H1 (cell line): ENCODE data around the gene AFG1L. TPM values are rescaled to one million over a fixed set of nuclear protein-coding genes. Genes with fewer than 3 reads are reported as not detected.

Experiments used
- CTCF ChIA-PET: fragments of 300-600 bp; sonication (Branson Sonifier 250); formaldehyde crosslinking; loops from one replicate; lab custom pipeline; 2021; ENCODE audit not compliant: partially characterized antibody; lab: Charles Lee
- POLR2A ChIA-PET: fragments of 300-600 bp; sonication (Branson Sonifier 250); formaldehyde crosslinking; loops from one replicate; lab custom pipeline; 2021; ENCODE audit warnings: inconsistent platforms; ENCODE audit not compliant: partially characterized antibody; lab: Charles Lee
- DNase-seq, 2 experiments: peaks; one replicate each; pipeline versions ENCODE4 v3.0.0 to v3.0.0-alpha.2; 2010 to 2022; ENCODE audit warnings: low spot score in 2 of 2, low read depth in 1 of 2, mixed read lengths in 1 of 2
- FAIRE-seq: peaks from 2 replicates; lab custom pipeline; 2011; peaks lifted over from hg19 to GRCh38; lab: Jason Lieb, UNC
- H2AFZ ChIP-seq: 2 replicates; pipeline ENCODE4 v1.8.1; 2012; ENCODE audit warnings: low read length, inconsistent platforms
- H2AK5ac ChIP-seq: 2 replicates; pipeline ENCODE4 v1.6.1; 2013; ENCODE audit warnings: low read depth, low read length
- H2BK120ac ChIP-seq: replicated peaks from 2 replicates; pipeline ENCODE3; 2013; ENCODE audit warnings: low read depth, low read length, inconsistent platforms
- H2BK12ac ChIP-seq: 2 replicates; pipeline ENCODE4 v1.6.1; 2013; ENCODE audit warnings: low read depth, low read length
- H2BK15ac ChIP-seq: 2 replicates; pipeline ENCODE4 v1.6.1; 2013; ENCODE audit warnings: low read length
- H2BK20ac ChIP-seq: 2 replicates; pipeline ENCODE4 v1.6.1; 2013; ENCODE audit warnings: low read length
- H2BK5ac ChIP-seq: 2 replicates; pipeline ENCODE4 v1.6.1; 2013; ENCODE audit warnings: low read depth, low read length
- H3K14ac ChIP-seq: 2 replicates; pipeline ENCODE4 v1.6.1; 2013; ENCODE audit warnings: inconsistent platforms; ENCODE audit not compliant: insufficient read length
- H3K18ac ChIP-seq: 2 replicates; pipeline ENCODE4 v1.6.1; 2013; ENCODE audit warnings: low read length; ENCODE audit errors: extremely low read depth
- H3K23ac ChIP-seq: 2 replicates; pipeline ENCODE4 v1.6.1; 2013; ENCODE audit warnings: inconsistent platforms; ENCODE audit not compliant: insufficient read length
- H3K23me2 ChIP-seq: 2 replicates; pipeline ENCODE4 v1.6.1; 2013; ENCODE audit warnings: low read depth, low read length
- H3K27ac ChIP-seq: 2 replicates; pipeline ENCODE4 v1.6.1; 2011; ENCODE audit warnings: low read depth, low read length, inconsistent platforms
- H3K27me3 ChIP-seq, 4 experiments: replicated peaks in 1 of 4; 1 replicate in 1 of 4; 2 replicates in 3 of 4; pipeline versions ENCODE4 v1.6.1 to v1.8.1; 2011 to 2013; ENCODE audit warnings: low read length in 3 of 4, mild to moderate bottlenecking in 3 of 4, inconsistent platforms in 2 of 4, mixed read lengths in 2 of 4, moderate library complexity in 1 of 4; ENCODE audit not compliant: control insufficient read depth in 3 of 4, insufficient read depth in 3 of 4; ENCODE audit errors: extremely low read depth in 1 of 4
- H3K36me3 ChIP-seq, 4 experiments: 2 replicates each; pipeline versions ENCODE4 v1.6.1 to v1.8.1; 2011 to 2013; ENCODE audit warnings: mild to moderate bottlenecking in 4 of 4, low read length in 3 of 4, moderate library complexity in 2 of 4, control low read depth in 1 of 4, inconsistent platforms in 1 of 4; ENCODE audit not compliant: insufficient read depth in 4 of 4, control insufficient read depth in 2 of 4
- H3K4ac ChIP-seq: replicated peaks from 2 replicates; pipeline ENCODE3; 2013; ENCODE audit warnings: low read length, low read depth, mixed read lengths, inconsistent platforms; ENCODE audit not compliant: insufficient read length
- H3K4me1 ChIP-seq, 4 experiments: replicated peaks in 1 of 4; 1 replicate in 1 of 4; 2 replicates in 3 of 4; pipeline versions ENCODE4 v1.6.1 to v1.8.1; 2011 to 2013; ENCODE audit warnings: low read length in 3 of 4, inconsistent platforms in 2 of 4, mixed read lengths in 1 of 4; ENCODE audit not compliant: insufficient read depth in 4 of 4, control insufficient read depth in 3 of 4
- H3K4me2 ChIP-seq, 2 experiments: 2 replicates each; pipeline versions ENCODE4 v1.6.1 to v1.8.1; 2011 to 2013; ENCODE audit warnings: low read depth in 2 of 2, low read length in 2 of 2, control low read depth in 1 of 2, inconsistent platforms in 1 of 2, mild to moderate bottlenecking in 1 of 2; ENCODE audit not compliant: insufficient read depth in 1 of 2
- H3K4me3 ChIP-seq, 4 experiments: fragments of 200-600, 300-600 bp in 1 of 4; sonication (generic), shearing (Covaris generic), sonication (Bioruptor Twin) in 1 of 4; 2 replicates each; pipeline versions ENCODE4 v1.5.1 to v1.8.1; 2011 to 2016; ENCODE audit warnings: low read length in 4 of 4, low read depth in 3 of 4, control low read depth in 2 of 4, inconsistent platforms in 2 of 4, mild to moderate bottlenecking in 2 of 4, mixed read lengths in 1 of 4, moderate library complexity in 1 of 4; ENCODE audit not compliant: insufficient read depth in 2 of 4; ENCODE audit errors: extremely low read depth in 1 of 4
- H3K56ac ChIP-seq: replicated peaks from 2 replicates; pipeline ENCODE3; 2013; ENCODE audit warnings: low read depth, mild to moderate bottlenecking, mixed read lengths, low read length, inconsistent platforms; ENCODE audit not compliant: insufficient read length
- H3K79me1 ChIP-seq: 2 replicates; pipeline ENCODE4 v1.6.1; 2013; ENCODE audit warnings: low read depth, low read length, control low read depth
- H3K79me2 ChIP-seq, 2 experiments: 2 replicates each; pipeline versions ENCODE4 v1.6.1 to v1.8.1; 2012 to 2013; ENCODE audit warnings: low read length in 2 of 2, mild to moderate bottlenecking in 2 of 2, inconsistent platforms in 1 of 2; ENCODE audit not compliant: insufficient read depth in 2 of 2, control insufficient read depth in 1 of 2
- H3K9ac ChIP-seq, 4 experiments: replicated peaks in 1 of 4; 1 replicate in 1 of 4; 2 replicates in 3 of 4; pipeline versions ENCODE4 v1.6.1 to v1.8.1; 2011 to 2013; ENCODE audit warnings: low read depth in 3 of 4, low read length in 3 of 4, control low read depth in 2 of 4, mild to moderate bottlenecking in 2 of 4, moderate library complexity in 2 of 4, inconsistent platforms in 1 of 4; ENCODE audit errors: extremely low read depth in 1 of 4
- H3K9me3 ChIP-seq, 2 experiments: 2 replicates each; pipeline versions ENCODE4 v1.6.1 to v1.8.1; 2012 to 2013; ENCODE audit warnings: mild to moderate bottlenecking in 2 of 2, moderate library complexity in 2 of 2, control low read depth in 1 of 2, inconsistent platforms in 1 of 2, low read depth in 1 of 2, low read length in 1 of 2, mixed read lengths in 1 of 2; ENCODE audit not compliant: insufficient read depth in 2 of 2
- H4K20me1 ChIP-seq, 2 experiments: replicated peaks in 1 of 2; 2 replicates each; pipeline versions ENCODE3 to v1.8.1; 2011 to 2013; ENCODE audit warnings: inconsistent platforms in 2 of 2, low read length in 2 of 2, mild to moderate bottlenecking in 1 of 2; ENCODE audit not compliant: insufficient read depth in 2 of 2, control insufficient read depth in 1 of 2
- H4K5ac ChIP-seq: 2 replicates; pipeline ENCODE4 v1.6.1; 2013; ENCODE audit warnings: low read length, low read depth, mixed read lengths, inconsistent platforms; ENCODE audit not compliant: insufficient read length
- H4K8ac ChIP-seq: 2 replicates; pipeline ENCODE4 v1.8.0; 2013; ENCODE audit warnings: mild to moderate bottlenecking, moderate library complexity, low read length, inconsistent platforms; ENCODE audit not compliant: insufficient read depth; ENCODE audit errors: extremely low read depth
- H4K91ac ChIP-seq: replicated peaks from 2 replicates; pipeline ENCODE3; 2013; ENCODE audit warnings: low read length, mixed read lengths, inconsistent platforms; ENCODE audit not compliant: insufficient read length
- CEBPB ChIP-seq: IDR thresholded peaks from 2 replicates; pipeline ENCODE4 v1.6.1; 2012; ENCODE audit warnings: low read depth, low read length
- CHD1 ChIP-seq: IDR thresholded peaks from 2 replicates; pipeline ENCODE4 v1.6.1; 2012; ENCODE audit warnings: low read depth, low read length, improper control_type of control experiment
- EGR1 ChIP-seq: IDR thresholded peaks from 2 replicates; pipeline ENCODE4 v1.6.1; 2011; ENCODE audit warnings: low read depth, low read length, borderline replicate concordance
- KDM5A ChIP-seq: fragments of 200-600 bp; IDR thresholded peaks from 2 replicates; pipeline ENCODE4 v1.7.1; 2012; ENCODE audit warnings: mild to moderate bottlenecking, low read length, inconsistent platforms, mixed read lengths
- MAFK ChIP-seq: IDR thresholded peaks from 2 replicates; pipeline ENCODE4 v1.6.1; 2012; ENCODE audit warnings: low read depth, mild to moderate bottlenecking, improper control_type of control experiment, low read length
- PHF8 ChIP-seq: fragments of 200-600 bp; sonication (generic); conservative IDR thresholded peaks from 2 replicates; pipeline ENCODE4 v1.7.1; 2012; ENCODE audit warnings: low read depth, mild to moderate bottlenecking, inconsistent platforms, low read length, moderate library complexity
- POLR2AphosphoS5 ChIP-seq: IDR thresholded peaks from 2 replicates; pipeline ENCODE4 v1.6.1; 2011; ENCODE audit warnings: low read depth, low read length
- POU5F1 ChIP-seq: IDR thresholded peaks from 2 replicates; pipeline ENCODE4 v1.6.1; 2011; ENCODE audit warnings: low read depth, mild to moderate bottlenecking, low read length, moderate library complexity
- TBP ChIP-seq: IDR thresholded peaks from 2 replicates; pipeline ENCODE4 v1.6.1; 2011; ENCODE audit warnings: low read depth, low read length, improper control_type of control experiment
- WGBS, 2 experiments: shearing (Covaris generic) in 1 of 2; methylation state at CpG; one replicate each; pipeline versions ENCODE4 v1.1.6 to v1.1.7; 2013 to 2015; ENCODE audit warnings: low lambda C conversion rate in 2 of 2, mixed read lengths in 2 of 2, inconsistent platforms in 1 of 2, low coverage in 1 of 2, missing lambda C conversion rate in 1 of 2; ENCODE audit not compliant: insufficient replicate concordance in 2 of 2, insufficient coverage in 1 of 2, insufficient read length in 1 of 2; ENCODE audit errors: extremely low coverage in 1 of 2, missing lambda C conversion rate in 1 of 2; 5-methylcytosine and 5-hydroxymethylcytosine counted together
- polyA plus RNA-seq, 7 experiments: library from polyadenylated mRNA; depleted of rRNA in 3 of 7; stranded (reverse) in 5 of 7; unstranded in 2 of 7; fragments of >200 nt in 5 of 7; fragments of 200-250 nt in 2 of 7; gene quantifications; 1 replicate in 5 of 7; 2 replicates in 1 of 7; 4 replicates in 1 of 7; pipeline versions ENCODE4 v1.2.1 to v1.2.3, GENCODE V29; 2011 to 2013; ENCODE audit warnings: missing spikeins in 2 of 7, mixed read lengths in 2 of 7
- total RNA-seq: library from RNA; stranded (reverse); fragmentation: NEBNext Ultra II Directional; extraction: Animal tissue kit (Norgen Biotek cat#: 25700); gene quantifications from 2 replicates; pipeline ENCODE4 v1.2.1, GENCODE V29; 2021

Gene AFG1L
- total and polyA plus RNA-seq, 2 of the 8 experiments (the other 6 are each of a cell fraction or from before 2014, with no cell fraction given), result 0.98 to 5.7 TPM

DNA sequence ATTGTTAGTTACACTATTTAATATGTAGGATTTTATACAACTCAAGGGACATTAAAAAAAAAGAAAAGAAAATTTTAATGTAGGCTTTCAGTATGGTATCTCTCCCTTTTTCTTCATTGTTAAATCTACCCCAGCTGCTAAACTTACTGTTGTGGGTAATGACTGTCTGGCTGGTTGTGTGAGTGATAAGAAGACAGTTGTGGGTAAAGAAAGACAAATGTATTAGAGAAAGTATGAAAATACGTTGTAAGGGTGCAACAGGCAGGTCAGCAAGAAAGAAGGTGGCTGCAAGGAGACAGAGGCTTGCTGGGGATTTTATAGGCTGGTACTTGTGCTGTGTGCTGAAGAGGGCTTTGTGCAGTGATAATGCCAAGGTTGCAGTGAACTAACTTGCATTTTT, 174.5 kb downstream of the AFG1L start:
- peaks cover 0 to 1% (median 0%) of the 10 kb centered on the region in 4 experiments; a peak in 1 of 7 replicates for H3K27me3 ChIP-seq
- no peak overlapping the region for H2BK15ac ChIP-seq
- no peak overlapping the region for H3K18ac ChIP-seq
- no peak overlapping the region for H4K91ac ChIP-seq
- TF ChIP-seq KDM5A, result no peak
- TF ChIP-seq POU5F1, result no peak
- TF ChIP-seq CHD1, result no peak
- TF ChIP-seq PHF8, result no peak
- TF ChIP-seq EGR1, result no peak
- no peak for TF ChIP-seq POLR2AphosphoS5
- no peak for TF ChIP-seq MAFK
- TF ChIP-seq CEBPB, result no peak
- TF ChIP-seq TBP, result no peak
- ChIA-PET POLR2A (no interaction called here), CTCF (no interaction called here)
- 86% methylated on average over 1 of the region's 1 CpG; no CpG with 5 or more reads in 1 of the 2 experiments for WGBS, 2 experiments
- H3K27ac ChIP-seq, result no peak overlapping the region
- no peak overlapping the region for H3K14ac ChIP-seq
- H2BK12ac ChIP-seq, result no peak overlapping the region
- no peak overlapping the region for H2AFZ ChIP-seq
- no peak overlapping the region for H3K56ac ChIP-seq
- no peak overlapping the region for H2BK120ac ChIP-seq
- H3K79me1 ChIP-seq, result no peaks in the 10 kb centered on the region
- no peak overlapping the region for H3K9ac ChIP-seq
- no peaks in the 10 kb centered on the region for H3K79me2 ChIP-seq
- H3K4me1 ChIP-seq, result 0 out of 7 replicates have a peak, but pooled peaks cover 0 to 3% (median 0%) of the 10 kb centered on the region in 4 experiments
- no peaks in the 10 kb centered on the region for H3K23me2 ChIP-seq
- H3K4ac ChIP-seq, result no peak overlapping the region
- no peaks in the 10 kb centered on the region for H4K20me1 ChIP-seq
- H4K8ac ChIP-seq, result no peak overlapping the region
- no peaks in the 10 kb centered on the region for H3K9me3 ChIP-seq
- no peaks in the 10 kb centered on the region for H3K36me3 ChIP-seq
- FAIRE-seq (no peak), DNase-seq (no peak)
- H4K5ac ChIP-seq, result no peak overlapping the region
- no peak overlapping the region for H3K23ac ChIP-seq
- H2BK20ac ChIP-seq, result no peak overlapping the region
- H2AK5ac ChIP-seq, result no peak overlapping the region
- no peak overlapping the region for H3K4me3 ChIP-seq
- no peak overlapping the region for H3K4me2 ChIP-seq
- no peak overlapping the region for H2BK5ac ChIP-seq
